Mucosa of descending colon (tissue), 3 donors: ENCODE results near the gene EIF4A3. TPM values are rescaled to one million over a fixed set of nuclear protein-coding genes. Genes with fewer than 3 reads are reported as not detected.

ENCODE experiments used
- ATAC-seq: fragments of 200-7000 bp; cut with Tn5 transposase; one replicate; pipeline ENCODE4 v1.9.1; 2020; ENCODE audit warnings: mild to moderate bottlenecking, moderate library complexity
- DNase-seq, 3 donors: peaks; one replicate each; pipeline ENCODE4 v3.0.0-alpha.2; 2020
- H3K36me3 ChIP-seq: fragments of 200-600 bp; one replicate; pipeline ENCODE4 v1.8.0; 2021; ENCODE audit warnings: low read depth, mild to moderate bottlenecking
- H3K4me1 ChIP-seq: fragments of 200-600 bp; one replicate; pipeline ENCODE4 v1.8.0; 2021; ENCODE audit warnings: low read depth, mild to moderate bottlenecking
- H3K4me3 ChIP-seq: fragments of 200-600 bp; one replicate; pipeline ENCODE4 v1.8.0; 2021; ENCODE audit warnings: mild to moderate bottlenecking
- H3K9me3 ChIP-seq: fragments of 200-600 bp; one replicate; pipeline ENCODE4 v1.8.0; 2021; ENCODE audit warnings: mild to moderate bottlenecking
- intact Hi-C, 2 donors: fragments of 100-400 bp; cut with DNase I in 1 of 2; cut with micrococcal nuclease in 1 of 2; formaldehyde crosslinking; loops; one replicate each; pipeline versions ENCODE4 v1.11.0 to v1.11.1; 2022; cut with DNase I, micrococcal nuclease
- total RNA-seq, 3 donors: library from RNA; stranded (reverse); fragmentation: NEBNext Ultra II Directional in 2 of 3; extraction: Animal tissue kit (Norgen Biotek cat#: 25700) in 2 of 3; gene quantifications; one replicate each; pipeline versions ENCODE4 v1.2.1 to v1.2.4, GENCODE V29; 2021 to 2023
- TF ChIP-seq, protein P1 (sequence below): fragments of 200-600 bp; IDR thresholded peaks from one replicate; pipeline ENCODE4 v1.8.0; 2022; ENCODE audit warnings: antibody characterized with exemption, mild to moderate bottlenecking
- donor health status: DM: no; HTN: no; CAD: no; lungs with moderate emphysema.
- donor health status: DM: no; HTN: no; CAD: no.
- donor health status: DM: no; HTN: yes; CAD: no.

The EIF4A3 gene
- total RNA-seq, 3 donors from 2014 or later, result 59.2 to 80.2 (median 61.8) TPM

DNA sequence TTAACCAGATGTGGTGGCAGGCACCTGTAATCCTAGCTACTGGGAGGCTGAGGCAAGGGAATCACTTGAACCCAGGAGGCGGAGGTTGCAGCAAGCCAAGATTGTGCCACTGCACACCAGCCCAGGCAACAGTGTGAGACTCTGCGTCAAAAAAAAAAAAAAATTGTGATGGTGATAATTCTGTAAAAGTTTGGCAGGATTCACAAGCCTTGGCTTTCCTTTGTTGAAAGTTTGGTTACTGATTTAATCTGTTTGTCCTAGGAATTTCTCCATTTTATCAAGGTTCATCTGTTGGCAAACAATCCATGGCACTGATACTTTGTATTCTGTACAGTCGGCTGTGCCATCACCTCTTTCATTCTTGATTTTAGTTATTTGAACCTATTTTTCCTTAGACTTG is 15.9 kb downstream of the EIF4A3 start:
- Histone ChIP-seq H3K36me3 (peaks cover 8% of the 10 kb centered on the region), H3K4me1 (no peaks in the 10 kb centered on the region), H3K9me3 (no peaks in the 10 kb centered on the region), H3K4me3 (no peak overlapping the region)
- ATAC-seq (no peak), DNase-seq (no peak)
- TF ChIP-seq, protein P1, sequence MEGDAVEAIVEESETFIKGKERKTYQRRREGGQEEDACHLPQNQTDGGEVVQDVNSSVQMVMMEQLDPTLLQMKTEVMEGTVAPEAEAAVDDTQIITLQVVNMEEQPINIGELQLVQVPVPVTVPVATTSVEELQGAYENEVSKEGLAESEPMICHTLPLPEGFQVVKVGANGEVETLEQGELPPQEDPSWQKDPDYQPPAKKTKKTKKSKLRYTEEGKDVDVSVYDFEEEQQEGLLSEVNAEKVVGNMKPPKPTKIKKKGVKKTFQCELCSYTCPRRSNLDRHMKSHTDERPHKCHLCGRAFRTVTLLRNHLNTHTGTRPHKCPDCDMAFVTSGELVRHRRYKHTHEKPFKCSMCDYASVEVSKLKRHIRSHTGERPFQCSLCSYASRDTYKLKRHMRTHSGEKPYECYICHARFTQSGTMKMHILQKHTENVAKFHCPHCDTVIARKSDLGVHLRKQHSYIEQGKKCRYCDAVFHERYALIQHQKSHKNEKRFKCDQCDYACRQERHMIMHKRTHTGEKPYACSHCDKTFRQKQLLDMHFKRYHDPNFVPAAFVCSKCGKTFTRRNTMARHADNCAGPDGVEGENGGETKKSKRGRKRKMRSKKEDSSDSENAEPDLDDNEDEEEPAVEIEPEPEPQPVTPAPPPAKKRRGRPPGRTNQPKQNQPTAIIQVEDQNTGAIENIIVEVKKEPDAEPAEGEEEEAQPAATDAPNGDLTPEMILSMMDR, result no peak
- intact Hi-C loops, result no loop called here

DNA sequence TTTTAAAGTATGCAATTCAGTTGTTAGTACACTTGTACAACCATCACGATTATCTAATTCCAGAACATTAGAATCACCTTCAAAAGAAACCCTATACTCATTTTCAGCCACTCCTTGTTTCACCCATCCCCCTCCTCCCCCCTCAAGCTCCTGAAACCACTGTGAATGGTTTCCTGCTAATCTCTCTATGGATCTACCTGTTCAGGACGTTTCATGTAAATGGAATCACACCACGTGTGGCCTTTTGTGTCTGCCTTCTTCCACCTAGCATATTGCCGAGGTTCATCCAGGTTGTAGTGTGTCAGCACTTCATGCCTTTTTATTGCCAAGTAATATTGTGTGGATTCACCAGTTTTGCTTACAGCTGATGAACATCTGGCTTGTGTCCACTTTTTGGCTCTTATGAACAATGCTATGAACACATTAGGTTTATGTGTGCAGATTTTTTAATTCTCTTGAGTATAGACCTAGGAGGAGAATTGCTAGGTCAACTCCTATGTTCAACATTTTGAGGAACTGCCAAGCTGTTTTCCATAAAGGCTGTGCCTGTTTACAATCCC is 17.8 kb downstream of the EIF4A3 start:
- intact Hi-C loops, result no loop called here
- no peaks in the 10 kb centered on the region for H3K4me1 ChIP-seq
- ATAC-seq (no peak), DNase-seq (no peak)
- no peak overlapping the region for H3K4me3 ChIP-seq
- TF ChIP-seq, protein P1, result no peak
- no peaks in the 10 kb centered on the region for H3K36me3 ChIP-seq
- H3K9me3 ChIP-seq, result no peaks in the 10 kb centered on the region

DNA sequence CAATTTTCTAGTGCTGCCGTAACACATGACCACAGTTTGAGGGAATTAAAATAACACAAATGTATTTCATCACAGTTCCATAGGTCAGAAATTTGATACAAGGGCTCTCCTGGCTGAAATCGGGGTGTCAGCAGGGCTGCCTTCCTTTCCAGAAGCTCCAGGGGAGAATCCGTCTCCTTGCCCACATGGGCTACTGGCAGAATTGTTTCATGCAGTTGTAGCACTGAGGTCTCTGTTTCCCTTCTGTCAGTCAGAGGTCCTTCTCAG is 20.5 kb downstream of the EIF4A3 start:
- Histone ChIP-seq H3K4me3 (no peak overlapping the region), H3K4me1 (no peaks in the 10 kb centered on the region), H3K9me3 (no peaks in the 10 kb centered on the region), H3K36me3 (no peaks in the 10 kb centered on the region)
- TF ChIP-seq, protein P1, result no peak
- intact Hi-C loops, result no loop called here
- ATAC-seq, result no peak
- no peak for DNase-seq

DNA sequence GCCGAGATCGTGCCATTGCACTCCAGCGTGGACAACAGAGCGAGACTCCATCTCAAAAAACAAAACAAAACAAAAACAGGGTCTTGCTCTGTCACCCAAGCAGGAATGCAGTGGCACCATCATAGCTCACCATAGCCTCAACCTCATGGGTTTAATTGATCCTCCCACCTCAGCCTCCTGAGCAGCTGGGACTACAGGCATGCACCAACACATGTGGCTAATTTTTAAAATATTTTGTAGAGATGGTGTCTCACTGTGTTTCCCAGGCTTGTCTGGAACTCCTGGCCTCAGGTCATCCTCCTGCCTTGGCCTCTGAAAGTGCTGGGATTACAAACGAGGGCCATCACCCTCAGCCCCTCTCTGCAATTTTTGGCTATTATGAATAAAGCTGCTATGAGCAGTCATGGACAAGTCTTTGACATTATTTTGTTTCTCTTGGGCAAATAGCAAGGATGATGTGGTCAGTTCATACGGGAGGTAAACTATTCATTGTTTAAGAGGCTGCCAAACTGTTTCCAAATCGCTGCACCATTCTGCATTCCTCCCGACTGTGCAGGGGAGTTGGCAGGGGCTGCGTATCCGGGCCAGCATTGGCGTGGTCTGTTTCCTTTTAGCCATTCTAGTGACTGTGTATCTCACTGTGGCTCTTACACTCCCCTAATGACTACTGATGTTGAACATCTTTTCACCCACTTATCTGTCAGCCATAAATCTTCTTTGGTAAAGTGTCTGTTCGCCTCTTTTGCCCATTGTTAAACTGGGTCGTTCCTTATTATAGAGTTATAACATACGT is 21.1 kb downstream of the EIF4A3 start:
- no peak for DNase-seq
- H3K36me3 ChIP-seq, result no peaks in the 10 kb centered on the region
- intact Hi-C loops, result no loop called here
- no peaks in the 10 kb centered on the region for H3K4me1 ChIP-seq
- TF ChIP-seq, protein P1, result no peak
- no peaks in the 10 kb centered on the region for H3K9me3 ChIP-seq
- no peak overlapping the region for H3K4me3 ChIP-seq
- no peak for ATAC-seq

DNA sequence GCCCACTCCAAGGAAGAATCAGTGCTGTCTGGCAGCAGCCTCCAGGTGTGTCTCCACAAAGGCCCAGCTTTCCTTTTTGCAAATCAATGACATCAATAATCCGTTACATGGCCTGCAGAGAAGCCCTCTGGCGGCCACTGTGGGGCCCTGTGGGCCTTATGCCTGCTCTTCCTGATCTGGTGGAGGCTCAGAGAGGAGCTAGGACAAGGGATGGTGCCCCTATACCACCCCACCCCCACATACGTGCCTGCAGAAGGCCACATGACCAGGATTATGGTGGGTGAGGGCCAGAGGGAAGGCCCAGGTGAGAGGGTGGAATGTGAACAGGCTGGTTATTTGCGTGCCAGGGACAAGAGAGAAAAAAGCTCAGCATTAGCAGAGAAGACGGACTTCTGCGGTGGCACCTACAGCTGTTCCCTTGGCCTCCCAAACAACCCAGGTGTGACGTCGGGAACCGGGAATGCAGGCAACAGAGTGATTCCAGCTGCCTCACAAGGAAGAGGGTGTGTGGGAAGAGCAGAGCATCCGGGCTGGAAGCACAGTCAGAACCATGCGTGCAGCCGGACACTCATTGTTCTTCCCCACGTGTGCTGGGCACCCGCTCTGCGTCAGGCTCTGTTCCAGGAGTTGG is 22.5 kb downstream of the EIF4A3 start:
- H3K4me1 ChIP-seq, result no peaks in the 10 kb centered on the region
- peak; percentile 44 for ATAC-seq
- H3K4me3 ChIP-seq, result no peak overlapping the region
- H3K9me3 ChIP-seq, result no peaks in the 10 kb centered on the region
- TF ChIP-seq, protein P1, result no peak
- H3K36me3 ChIP-seq, result no peaks in the 10 kb centered on the region
- intact Hi-C loops, result no loop called here
- no peak for DNase-seq
